ENCODE data around the gene PEX7.

PEX7 gene

GRCh38 chr6:136956590-136957544 lies 134.5 kb downstream of the PEX7 start:
- TF ChIP-seq TAF1 (IDR thresholded peaks at IDR 0.05; ENCODE audit: low read depth) (no peak), RAD21 (IDR thresholded peaks at IDR 0.05; ENCODE audit: low read depth) (peak; percentile 5; the same call in 1 of the 2 replicates)

GRCh38 chr6:136958168-136958567 lies 135.8 kb downstream of the PEX7 start:
- TF ChIP-seq USF1 (IDR thresholded peaks at IDR 0.05) (no peak), ZBTB7A (IDR thresholded peaks at IDR 0.05; ENCODE audit: low read depth) (no peak), CREB1 (IDR thresholded peaks at IDR 0.05; ENCODE audit: low read depth) (no peak), CEBPB (IDR thresholded peaks at IDR 0.05) (no peak), RAD21 (IDR thresholded peaks at IDR 0.05; ENCODE audit: low read depth) (no peak), EP300 (IDR thresholded peaks at IDR 0.05; ENCODE audit: borderline replicate concordance) (no peak), YY1 (IDR thresholded peaks at IDR 0.05; ENCODE audit: low read depth) (no peak), FOXM1 (IDR thresholded peaks at IDR 0.05; ENCODE audit: borderline replicate concordance, low read depth) (no peak), MAX (IDR thresholded peaks at IDR 0.05) (no peak), NFIC (IDR thresholded peaks at IDR 0.05) (no peak)

- no peak for TF ChIP-seq EP300 (IDR thresholded peaks at IDR 0.05; ENCODE audit: borderline replicate concordance)
- TF ChIP-seq CREB1 (IDR thresholded peaks at IDR 0.05; ENCODE audit: low read depth), result no peak
- TF ChIP-seq EGR1 (IDR thresholded peaks at IDR 0.05), result no peak
- no peak for TF ChIP-seq NFIC (IDR thresholded peaks at IDR 0.05)
- TF ChIP-seq CEBPB (IDR thresholded peaks at IDR 0.05), result no peak
- no peak for TF ChIP-seq USF1 (IDR thresholded peaks at IDR 0.05)
These were observed 137.1 kb downstream of the PEX7 start for GRCh38 chr6:136959471-136959891.

GRCh38 chr6:136960781-136961180 lies 138.4 kb downstream of the PEX7 start:
- TF ChIP-seq TAF1 (IDR thresholded peaks at IDR 0.05; ENCODE audit: low read depth) (no peak), TCF12 (IDR thresholded peaks at IDR 0.05; ENCODE audit: low read depth) (no peak), EP300 (IDR thresholded peaks at IDR 0.05; ENCODE audit: borderline replicate concordance) (no peak), USF1 (IDR thresholded peaks at IDR 0.05) (no peak), TEAD4 (IDR thresholded peaks at IDR 0.05) (no peak), EGR1 (IDR thresholded peaks at IDR 0.05) (no peak), FOXM1 (IDR thresholded peaks at IDR 0.05; ENCODE audit: borderline replicate concordance, low read depth) (no peak), RAD21 (IDR thresholded peaks at IDR 0.05; ENCODE audit: low read depth) (no peak), CEBPB (IDR thresholded peaks at IDR 0.05) (no peak), CREB1 (IDR thresholded peaks at IDR 0.05; ENCODE audit: low read depth) (no peak), REST (IDR thresholded peaks at IDR 0.05; ENCODE audit: low read depth) (no peak), MAX (IDR thresholded peaks at IDR 0.05) (no peak)

GRCh38 chr6:136961848-136962247 lies 139.5 kb downstream of the PEX7 start:
- no peak for TF ChIP-seq USF1 (IDR thresholded peaks at IDR 0.05)
- no peak for TF ChIP-seq CREB1 (IDR thresholded peaks at IDR 0.05; ENCODE audit: low read depth)
- TF ChIP-seq TAF1 (IDR thresholded peaks at IDR 0.05; ENCODE audit: low read depth), result no peak
- TF ChIP-seq ZBTB7A (IDR thresholded peaks at IDR 0.05; ENCODE audit: low read depth), result no peak
- no peak for TF ChIP-seq RAD21 (IDR thresholded peaks at IDR 0.05; ENCODE audit: low read depth)
- TF ChIP-seq REST (IDR thresholded peaks at IDR 0.05; ENCODE audit: low read depth), result no peak
- TF ChIP-seq NFIC (IDR thresholded peaks at IDR 0.05), result no peak
- TF ChIP-seq EP300 (IDR thresholded peaks at IDR 0.05; ENCODE audit: borderline replicate concordance), result no peak
- TF ChIP-seq FOXM1 (IDR thresholded peaks at IDR 0.05; ENCODE audit: borderline replicate concordance, low read depth), result no peak
- no peak for TF ChIP-seq YY1 (IDR thresholded peaks at IDR 0.05; ENCODE audit: low read depth)
- no peak for TF ChIP-seq CEBPB (IDR thresholded peaks at IDR 0.05)
- TF ChIP-seq MAX (IDR thresholded peaks at IDR 0.05), result no peak
- no peak for TF ChIP-seq TEAD4 (IDR thresholded peaks at IDR 0.05)
- no peak for TF ChIP-seq TCF12 (IDR thresholded peaks at IDR 0.05; ENCODE audit: low read depth)
- no peak for TF ChIP-seq EGR1 (IDR thresholded peaks at IDR 0.05)
